Mammary epithelial cell (primary cell): ENCODE data around the gene NUMA1.

Experiments used
- CTCF ChIP-seq, 2 donors: IDR thresholded peaks in 1 of 2; conservative IDR thresholded peaks in 1 of 2; 2 replicates each; pipeline ENCODE4 v1.5.1; 2011 to 2012; ENCODE audit warnings: inconsistent platforms in 2 of 2, low read length in 2 of 2, mild to moderate bottlenecking in 2 of 2, control low read depth in 1 of 2, low read depth in 1 of 2; ENCODE audit not compliant: insufficient read depth in 1 of 2; ENCODE audit errors: extremely low read depth in 1 of 2
- EZH2 ChIP-seq: IDR thresholded peaks from 2 replicates; pipeline ENCODE4 v1.6.1; 2012; ENCODE audit warnings: low read length, inconsistent platforms, borderline replicate concordance

GRCh38 chr11:72038491-72038890 is 41.9 kb downstream of the NUMA1 start:
- TF ChIP-seq CTCF (conservative IDR thresholded peaks at IDR 0.05 in 1 of 2, IDR thresholded peaks at IDR 0.05 in 1 of 2; ENCODE audit: extremely low read depth in 1 of 2, insufficient read depth in 1 of 2, low read depth in 1 of 2, low read length in 2 of 2) = no peak
- no peak for TF ChIP-seq EZH2
